HG03175 (cell line): Measurements from ENCODE around the gene OR2AK2.

ENCODE experiments used
- ATAC-seq: cut with Tn5 transposase; IDR thresholded peaks from one replicate; pipeline ENCODE4 v1.9.1; 2021; ENCODE audit warnings: mild to moderate bottlenecking, moderate library complexity; ENCODE audit not compliant: unreplicated experiment

Gene OR2AK2

GRCh38 chr1:247964933-247965332, at the start of gene OR2AK2:
Gene OR2AK2, plus strand, starts transcription at chr1:247965233. Its CDS starts 144 bp downstream, at chr1:247965377.
- ATAC-seq = no peak

- no peak for ATAC-seq
Measured at GRCh38 chr1:247919952-247920351, 45.1 kb upstream of the OR2AK2 start, which contains the start of gene OR2T8. Gene OR2T8, plus strand, starts transcription at chr1:247920252. Its CDS starts 766 bp downstream, at chr1:247921018.

GRCh38 chr1:247923941-247924340, 41.1 kb upstream of the OR2AK2 start:
- no peak for ATAC-seq

- no peak for ATAC-seq
Measured at GRCh38 chr1:247924868-247925267, 40.2 kb upstream of the OR2AK2 start, which contains the start of gene OR2AJ1. Gene OR2AJ1, plus strand, starts transcription at chr1:247924889. Its CDS starts 8,880 bp downstream, at chr1:247933769.

- ATAC-seq = no peak
Measured at GRCh38 chr1:247933989-247934388, 31.0 kb upstream of the OR2AK2 start.

GRCh38 chr1:247935781-247936180, 29.3 kb upstream of the OR2AK2 start:
- no peak for ATAC-seq

GRCh38 chr1:247936415-247936814, 28.6 kb upstream of the OR2AK2 start:
- ATAC-seq = no peak

- ATAC-seq = peak; percentile 100
Measured at GRCh38 chr1:247936965-247937734, 27.9 kb upstream of the OR2AK2 start.

GRCh38 chr1:247942624-247943023, 22.4 kb upstream of the OR2AK2 start:
- no peak for ATAC-seq

GRCh38 chr1:247948558-247948957, 16.5 kb upstream of the OR2AK2 start, which contains the start of gene OR2L8:
Gene OR2L8, plus strand, starts transcription at chr1:247948858. Its CDS starts 0 bp downstream, at chr1:247948858.
- ATAC-seq = no peak

GRCh38 chr1:247953408-247953807, 11.6 kb upstream of the OR2AK2 start:
- no peak for ATAC-seq

- no peak for ATAC-seq
Measured at GRCh38 chr1:247961791-247962190, 3.2 kb upstream of the OR2AK2 start.

- ATAC-seq = no peak
Measured at GRCh38 chr1:247962911-247963588, 2.0 kb upstream of the OR2AK2 start.

GRCh38 chr1:247966532-247967204, 1.6 kb downstream of the OR2AK2 start:
- peak; percentile 85 for ATAC-seq

GRCh38 chr1:247992986-247993385, 28.0 kb downstream of the OR2AK2 start:
- no peak for ATAC-seq

GRCh38 chr1:247998811-247999210, 33.8 kb downstream of the OR2AK2 start:
- ATAC-seq = no peak

GRCh38 chr1:248000169-248000568, 35.1 kb downstream of the OR2AK2 start:
- no peak for ATAC-seq

- no peak for ATAC-seq
Measured at GRCh38 chr1:248007778-248008177, 42.7 kb downstream of the OR2AK2 start.

GRCh38 chr1:248009681-248010080, 44.6 kb downstream of the OR2AK2 start:
- no peak for ATAC-seq

GRCh38 chr1:248013229-248013710, 48.2 kb downstream of the OR2AK2 start, which contains the start of gene OR2L5:
Gene OR2L5, plus strand, starts transcription at chr1:248013660. Its CDS starts 8,288 bp downstream, at chr1:248021948.
- ATAC-seq = no peak

- ATAC-seq = no peak
Measured at GRCh38 chr1:248015803-248016202, 50.8 kb downstream of the OR2AK2 start.
